SK-N-MC (cell line): ENCODE data around the gene ABCD3.

Source experiments
- EZH2 ChIP-seq: fragments of 200-600 bp; sonication (generic); IDR thresholded peaks from one replicate; pipeline ENCODE4 v1.6.1; 2017; ENCODE audit warnings: antibody characterized with exemption
- FOXP2 ChIP-seq: optimal IDR thresholded peaks from 2 replicates; pipeline ENCODE3; 2011; ENCODE audit warnings: mild to moderate bottlenecking, moderate library complexity; ENCODE audit not compliant: insufficient read depth; ENCODE audit errors: extremely low read length, control extremely low read depth
- POLR2AphosphoS5 ChIP-seq: IDR thresholded peaks from 2 replicates; pipeline ENCODE4 v1.6.1; 2012; ENCODE audit warnings: mild to moderate bottlenecking, low read depth, low read length, borderline replicate concordance

DNA sequence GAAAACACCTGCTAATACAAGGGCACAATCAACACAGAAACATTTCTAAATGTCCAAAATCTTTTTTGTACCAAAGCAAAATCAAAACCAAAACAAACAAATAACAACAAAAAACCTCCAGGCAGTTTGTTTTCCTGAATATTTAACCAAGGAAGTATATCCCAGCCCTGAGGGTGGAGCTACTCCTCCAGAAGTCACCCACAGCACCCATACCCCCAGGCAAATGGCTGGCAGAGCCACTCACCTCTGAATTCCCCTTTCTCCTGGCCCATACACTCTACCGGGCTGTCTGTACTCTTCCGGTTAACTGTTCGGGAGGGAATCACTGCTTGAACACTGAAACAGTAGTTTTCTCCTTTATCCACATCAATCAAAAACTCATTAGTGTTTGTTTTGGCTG, 113.9 kb downstream of the ABCD3 start:
- TF ChIP-seq EZH2 (no peak), POLR2AphosphoS5 (no peak), FOXP2 (no peak)
